ENCODE data around the gene AGPAT4. TPM values are rescaled to one million over a fixed set of nuclear protein-coding genes. Genes with fewer than 3 reads are reported as not detected.

AGPAT4 gene
- polyA plus RNA-seq, 3 donors, result 6.4 to 15.8 (median 6.9) TPM

GRCh38 chr6:161220346-161220745 is 53.5 kb downstream of the AGPAT4 start:
- H4K20me1 ChIP-seq (ENCODE audit: insufficient read depth, low read length), result no peaks in the 10 kb centered on the region
- no peaks in the 10 kb centered on the region for H3K79me2 ChIP-seq (ENCODE audit: insufficient read depth, low read length)
- no peaks in the 10 kb centered on the region for H3K4me1 ChIP-seq (ENCODE audit: control insufficient read depth in 1 of 2, insufficient read depth in 2 of 2, low read length in 2 of 2)
- DNase-seq, result no peak
- Mint-ChIP-seq H3K27me3 (ENCODE audit: low read depth in 3 of 3) (peaks cover 0 to 2% (median 1%) of the 10 kb centered on the region in 3 donors), H3K9me3 (peaks cover 6 to 22% (median 12%) of the 10 kb centered on the region in 7 donors), H3K4me1 (no peaks in the 10 kb centered on the region), H3K27ac (no peak overlapping the region), H3K4me3 (no peak overlapping the region), H3K36me3 (peaks cover 11 to 18% of the 10 kb centered on the region in 2 donors)
- intact Hi-C loops (cut with micrococcal nuclease), result no loop called here
- H3K27me3 ChIP-seq (ENCODE audit: control insufficient read depth in 2 of 2, insufficient read depth in 2 of 2, low read length in 2 of 2), result no peaks in the 10 kb centered on the region
- H3K27ac ChIP-seq (ENCODE audit: low read depth in 1 of 2, low read length in 2 of 2), result no peak overlapping the region
- no peak overlapping the region for H3K4me3 ChIP-seq (replicated peaks in 1 of 3; ENCODE audit: low read depth in 2 of 3, low read length in 3 of 3)
- no peak overlapping the region for H2AFZ ChIP-seq (ENCODE audit: insufficient read depth, low read depth, low read length, poor library complexity, severe bottlenecking)
- no peak overlapping the region for H3K9ac ChIP-seq (ENCODE audit: insufficient read depth, low read length, poor library complexity, severe bottlenecking)
- TF ChIP-seq CTCF (IDR thresholded peaks at IDR 0.05), result no peak
- H3K4me2 ChIP-seq (replicated peaks; ENCODE audit: extremely low read depth, low read length, poor library complexity, severe bottlenecking), result no peak overlapping the region
- H3K36me3 ChIP-seq (replicated peaks in 1 of 2; ENCODE audit: control insufficient read depth in 1 of 2, insufficient read depth in 2 of 2, low read length in 2 of 2), result peaks cover 0 to 8% of the 10 kb centered on the region in 2 donors
- peaks cover 11 to 13% of the 10 kb centered on the region in 2 donors for H3K9me3 ChIP-seq (replicated peaks in 1 of 2; ENCODE audit: control insufficient read depth in 1 of 2, insufficient read depth in 1 of 2, low read length in 2 of 2)
- 64% methylated on average over 4 of the region's 6 CpGs for WGBS (ENCODE audit: insufficient coverage)

- no peaks in the 10 kb centered on the region for H3K27me3 ChIP-seq (ENCODE audit: control insufficient read depth in 2 of 2, insufficient read depth in 2 of 2, low read length in 2 of 2)
- Mint-ChIP-seq H3K36me3 (peaks cover 10 to 22% of the 10 kb centered on the region in 2 donors), H3K4me1 (no peaks in the 10 kb centered on the region), H3K27me3 (ENCODE audit: low read depth in 3 of 3) (peaks cover 0 to 2% (median 1%) of the 10 kb centered on the region in 3 donors), H3K27ac (no peak overlapping the region), H3K4me3 (no peak overlapping the region), H3K9me3 (peaks cover 4 to 21% (median 14%) of the 10 kb centered on the region in 7 donors)
- no CpG with 5 or more reads among the region's 2 CpGs for WGBS (ENCODE audit: insufficient coverage)
- peaks cover 0 to 8% of the 10 kb centered on the region in 2 donors for H3K36me3 ChIP-seq (replicated peaks in 1 of 2; ENCODE audit: control insufficient read depth in 1 of 2, insufficient read depth in 2 of 2, low read length in 2 of 2)
- no peak overlapping the region for H3K4me3 ChIP-seq (replicated peaks in 1 of 3; ENCODE audit: low read depth in 2 of 3, low read length in 3 of 3)
- no peak overlapping the region for H2AFZ ChIP-seq (ENCODE audit: insufficient read depth, low read depth, low read length, poor library complexity, severe bottlenecking)
- no peak for DNase-seq
- H3K79me2 ChIP-seq (ENCODE audit: insufficient read depth, low read length), result no peaks in the 10 kb centered on the region
- TF ChIP-seq CTCF (IDR thresholded peaks at IDR 0.05), result no peak
- no peak overlapping the region for H3K4me2 ChIP-seq (replicated peaks; ENCODE audit: extremely low read depth, low read length, poor library complexity, severe bottlenecking)
- H3K9me3 ChIP-seq (replicated peaks in 1 of 2; ENCODE audit: control insufficient read depth in 1 of 2, insufficient read depth in 1 of 2, low read length in 2 of 2), result peaks cover 13 to 16% of the 10 kb centered on the region in 2 donors
- intact Hi-C loops (cut with micrococcal nuclease), result no loop called here
- no peaks in the 10 kb centered on the region for H4K20me1 ChIP-seq (ENCODE audit: insufficient read depth, low read length)
- no peaks in the 10 kb centered on the region for H3K4me1 ChIP-seq (ENCODE audit: control insufficient read depth in 1 of 2, insufficient read depth in 2 of 2, low read length in 2 of 2)
- H3K27ac ChIP-seq (ENCODE audit: low read depth in 1 of 2, low read length in 2 of 2), result no peak overlapping the region
- H3K9ac ChIP-seq (ENCODE audit: insufficient read depth, low read length, poor library complexity, severe bottlenecking), result no peak overlapping the region
Measured at GRCh38 chr6:161219680-161220079, 54.2 kb downstream of the AGPAT4 start.
